Measurements from ENCODE around the gene ROCK1. TPM values are rescaled to one million over a fixed set of nuclear protein-coding genes. Genes with fewer than 3 reads are reported as not detected.

Gene ROCK1
- total RNA-seq, 2 experiments from 2014 or later: 54.9 to 59.4 TPM

GRCh38 chr18:21099442-21099841 is 12.2 kb downstream of the ROCK1 start:
- Mint-ChIP-seq H3K4me3 (no peak overlapping the region), H3K4me1 (ENCODE audit: low read depth) (peaks cover 75% of the 10 kb centered on the region), H3K36me3 (peaks cover 6% of the 10 kb centered on the region), H3K27ac (no peak overlapping the region), H3K27me3 (no peaks in the 10 kb centered on the region), H3K9me3 (peaks cover 5% of the 10 kb centered on the region)
- POLR2A ChIA-PET: no interaction called here
- intact Hi-C loops (cut with micrococcal nuclease): no loop called here
- CTCF ChIA-PET: no interaction called here
- no peak for DNase-seq

GRCh38 chr18:21096760-21097159 is 14.9 kb downstream of the ROCK1 start:
- peaks cover 69% of the 10 kb centered on the region for H3K4me1 Mint-ChIP-seq (ENCODE audit: low read depth)
- POLR2A ChIA-PET: no interaction called here

DNA sequence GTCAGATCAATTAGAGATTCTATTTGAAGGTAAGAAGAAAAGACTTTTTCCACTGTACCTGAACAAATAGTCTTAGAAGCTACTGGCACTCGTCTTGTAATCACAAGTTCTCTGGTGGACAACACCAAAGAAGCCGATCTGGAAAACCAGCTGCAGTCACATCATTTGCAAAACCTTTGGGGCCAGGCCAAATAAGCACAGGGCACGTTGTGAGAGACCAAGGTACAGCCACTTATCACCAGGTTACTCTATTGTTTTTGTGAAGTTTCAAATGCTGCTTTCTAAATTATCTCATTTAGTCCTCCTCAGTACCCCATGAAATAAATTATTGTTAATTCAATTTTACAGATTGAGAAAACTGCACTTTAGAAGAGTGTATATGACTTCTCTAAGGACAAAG is 18.5 kb downstream of the ROCK1 start:
- peaks cover 51% of the 10 kb centered on the region for H3K4me1 Mint-ChIP-seq (ENCODE audit: low read depth)
- no peak overlapping the region for H3K27ac Mint-ChIP-seq
- peaks cover 12% of the 10 kb centered on the region for H3K36me3 Mint-ChIP-seq
- DNase-seq: no peak
- peaks cover 5% of the 10 kb centered on the region for H3K9me3 Mint-ChIP-seq
- intact Hi-C loops (cut with micrococcal nuclease): no loop called here
- CTCF ChIA-PET: no interaction called here
- no peaks in the 10 kb centered on the region for H3K27me3 Mint-ChIP-seq
- no peak overlapping the region for H3K4me3 Mint-ChIP-seq
- POLR2A ChIA-PET: no interaction called here

More at GRCh38 chr18:21096760-21097159, 14.9 kb downstream of the ROCK1 start:
- Mint-ChIP-seq H3K36me3 (peaks cover 12% of the 10 kb centered on the region), H3K27ac (no peak overlapping the region), H3K9me3 (peaks cover 5% of the 10 kb centered on the region), H3K4me3 (no peak overlapping the region), H3K27me3 (no peaks in the 10 kb centered on the region)
- intact Hi-C loops (cut with micrococcal nuclease): no loop called here
- DNase-seq: no peak
- CTCF ChIA-PET: no interaction called here

DNA sequence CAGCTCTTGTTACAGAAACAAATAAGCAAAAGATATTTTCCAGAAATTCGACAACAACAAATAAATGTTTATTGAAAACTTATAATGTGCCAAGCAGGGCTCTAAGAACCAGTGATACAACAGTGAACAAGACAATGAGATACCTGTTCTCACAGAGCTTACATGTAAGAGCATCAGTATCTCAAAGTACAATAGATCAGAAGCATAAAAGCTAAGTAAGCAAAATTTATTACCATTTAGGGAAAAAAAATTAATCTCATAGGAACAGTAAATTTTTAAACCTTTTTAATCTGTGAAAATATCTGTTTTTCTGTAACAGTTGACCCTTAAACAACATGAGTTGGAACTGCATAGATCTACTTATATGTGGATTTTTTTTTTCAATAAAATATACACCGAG is 20.9 kb downstream of the ROCK1 start:
- peaks cover 17% of the 10 kb centered on the region for H3K36me3 Mint-ChIP-seq
- H3K4me3 Mint-ChIP-seq: no peak overlapping the region
- intact Hi-C loops (cut with micrococcal nuclease): no loop called here
- CTCF ChIA-PET: no interaction called here
- H3K4me1 Mint-ChIP-seq (ENCODE audit: low read depth): peaks cover 42% of the 10 kb centered on the region
- peaks cover 5% of the 10 kb centered on the region for H3K9me3 Mint-ChIP-seq
- POLR2A ChIA-PET: no interaction called here
- DNase-seq: no peak
- H3K27ac Mint-ChIP-seq: no peak overlapping the region
- no peaks in the 10 kb centered on the region for H3K27me3 Mint-ChIP-seq

- no peak overlapping the region for H3K4me3 Mint-ChIP-seq
- intact Hi-C loops (cut with micrococcal nuclease): no loop called here
- H3K4me1 Mint-ChIP-seq (ENCODE audit: low read depth): peaks cover 70% of the 10 kb centered on the region
- ChIA-PET POLR2A (no interaction called here), CTCF (no interaction called here)
- peaks cover 12% of the 10 kb centered on the region for H3K36me3 Mint-ChIP-seq
- no peak overlapping the region for H3K27ac Mint-ChIP-seq
- no peaks in the 10 kb centered on the region for H3K27me3 Mint-ChIP-seq
- peaks cover 17% of the 10 kb centered on the region for H3K9me3 Mint-ChIP-seq
- DNase-seq: no peak
These were observed 25.9 kb downstream of the ROCK1 start for GRCh38 chr18:21085579-21086166.

DNA sequence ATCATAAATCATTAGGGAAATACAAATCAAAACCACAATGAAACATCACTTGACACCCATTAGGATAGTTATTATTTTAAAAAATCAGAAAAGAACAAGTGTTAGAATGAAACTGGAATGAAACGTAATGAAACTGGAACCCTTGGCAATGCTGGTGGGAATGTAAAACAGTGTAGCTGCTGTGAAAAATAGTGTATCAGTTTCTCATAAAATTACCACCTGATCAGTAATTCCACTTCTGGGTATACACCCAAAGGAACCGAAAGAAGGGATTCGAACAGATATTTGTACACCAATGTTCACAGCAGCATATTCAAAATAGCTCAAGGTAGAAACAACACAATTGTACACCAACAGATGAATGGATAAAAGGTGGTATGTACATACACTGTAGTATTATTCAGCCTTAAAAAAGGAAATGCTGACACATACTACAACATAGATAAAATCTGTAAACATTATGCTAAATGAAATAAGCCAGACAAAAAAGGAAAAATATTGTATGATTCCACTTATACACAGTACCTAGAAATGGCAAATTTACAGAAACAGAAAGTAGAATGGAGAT is 27.0 kb downstream of the ROCK1 start:
- H3K4me3 Mint-ChIP-seq: no peak overlapping the region
- H3K27ac Mint-ChIP-seq: no peak overlapping the region
- no peak for DNase-seq
- intact Hi-C loops (cut with micrococcal nuclease): no loop called here
- no peaks in the 10 kb centered on the region for H3K27me3 Mint-ChIP-seq
- POLR2A ChIA-PET: no interaction called here
- CTCF ChIA-PET: no interaction called here
- H3K36me3 Mint-ChIP-seq: peaks cover 19% of the 10 kb centered on the region
- H3K4me1 Mint-ChIP-seq (ENCODE audit: low read depth): peaks cover 72% of the 10 kb centered on the region
- peaks cover 22% of the 10 kb centered on the region for H3K9me3 Mint-ChIP-seq

- ChIA-PET CTCF (no interaction called here), POLR2A (no interaction called here)
These were observed 28.6 kb downstream of the ROCK1 start for GRCh38 chr18:21083017-21083416.

DNA sequence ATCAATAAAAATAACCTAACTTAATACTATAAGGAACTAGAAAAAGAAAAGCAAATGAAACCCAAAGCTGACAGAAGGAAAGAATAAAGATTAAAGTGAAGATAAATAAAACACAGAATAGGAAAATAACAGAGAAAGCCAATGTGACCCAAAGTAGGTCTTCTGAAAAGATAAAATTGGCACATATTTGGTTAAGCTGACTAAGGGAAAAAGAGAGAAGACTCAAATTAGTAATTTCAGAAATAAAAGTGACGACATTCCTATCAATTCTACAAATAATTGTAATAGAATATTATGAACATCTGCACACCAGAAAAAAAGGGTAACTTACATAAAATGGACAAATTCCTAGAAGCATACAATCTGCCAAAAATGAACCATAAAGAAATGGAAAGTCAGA is 30.2 kb downstream of the ROCK1 start:
- intact Hi-C loops (cut with micrococcal nuclease): no loop called here

More at GRCh38 chr18:21083017-21083416, 28.6 kb downstream of the ROCK1 start:
- peaks cover 81% of the 10 kb centered on the region for H3K4me1 Mint-ChIP-seq (ENCODE audit: low read depth)
- H3K27me3 Mint-ChIP-seq: no peaks in the 10 kb centered on the region
- H3K36me3 Mint-ChIP-seq: peaks cover 19% of the 10 kb centered on the region
- no peak overlapping the region for H3K4me3 Mint-ChIP-seq
- no peak overlapping the region for H3K27ac Mint-ChIP-seq
- H3K9me3 Mint-ChIP-seq: peaks cover 22% of the 10 kb centered on the region
- intact Hi-C loops (cut with micrococcal nuclease): no loop called here
- no peak for DNase-seq

DNA sequence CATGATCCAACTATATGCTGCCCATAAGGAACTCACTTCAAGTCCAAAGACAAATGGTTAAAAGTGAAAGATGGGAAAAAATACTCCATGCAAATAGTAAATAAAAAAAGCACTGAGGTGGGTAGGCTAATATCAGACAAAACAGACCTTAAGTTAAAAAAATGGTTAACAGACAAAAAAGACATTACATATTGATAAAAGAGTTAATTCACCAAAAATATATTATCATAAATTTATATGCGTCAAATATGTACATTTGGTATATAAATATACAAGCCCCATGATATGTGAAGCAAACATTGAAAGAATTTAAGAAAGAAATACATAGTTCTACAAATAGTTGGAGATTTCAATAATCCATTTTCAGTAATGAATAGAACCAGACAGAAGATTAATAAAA is 31.0 kb downstream of the ROCK1 start:
- no peak for DNase-seq
- Mint-ChIP-seq H3K9me3 (peaks cover 22% of the 10 kb centered on the region), H3K4me1 (ENCODE audit: low read depth) (peaks cover 87% of the 10 kb centered on the region), H3K4me3 (no peak overlapping the region), H3K27ac (no peak overlapping the region), H3K27me3 (no peaks in the 10 kb centered on the region), H3K36me3 (peaks cover 14% of the 10 kb centered on the region)
- intact Hi-C loops (cut with micrococcal nuclease): no loop called here
- POLR2A ChIA-PET: no interaction called here
- CTCF ChIA-PET: no interaction called here

More for the DNA sequence above, 30.2 kb downstream of the ROCK1 start:
- H3K36me3 Mint-ChIP-seq: peaks cover 14% of the 10 kb centered on the region
- H3K9me3 Mint-ChIP-seq: peaks cover 22% of the 10 kb centered on the region
- ChIA-PET CTCF (no interaction called here), POLR2A (no interaction called here)
- H3K4me1 Mint-ChIP-seq (ENCODE audit: low read depth): peaks cover 83% of the 10 kb centered on the region
- no peak overlapping the region for H3K4me3 Mint-ChIP-seq
- no peaks in the 10 kb centered on the region for H3K27me3 Mint-ChIP-seq
- no peak overlapping the region for H3K27ac Mint-ChIP-seq
- DNase-seq: no peak

DNA sequence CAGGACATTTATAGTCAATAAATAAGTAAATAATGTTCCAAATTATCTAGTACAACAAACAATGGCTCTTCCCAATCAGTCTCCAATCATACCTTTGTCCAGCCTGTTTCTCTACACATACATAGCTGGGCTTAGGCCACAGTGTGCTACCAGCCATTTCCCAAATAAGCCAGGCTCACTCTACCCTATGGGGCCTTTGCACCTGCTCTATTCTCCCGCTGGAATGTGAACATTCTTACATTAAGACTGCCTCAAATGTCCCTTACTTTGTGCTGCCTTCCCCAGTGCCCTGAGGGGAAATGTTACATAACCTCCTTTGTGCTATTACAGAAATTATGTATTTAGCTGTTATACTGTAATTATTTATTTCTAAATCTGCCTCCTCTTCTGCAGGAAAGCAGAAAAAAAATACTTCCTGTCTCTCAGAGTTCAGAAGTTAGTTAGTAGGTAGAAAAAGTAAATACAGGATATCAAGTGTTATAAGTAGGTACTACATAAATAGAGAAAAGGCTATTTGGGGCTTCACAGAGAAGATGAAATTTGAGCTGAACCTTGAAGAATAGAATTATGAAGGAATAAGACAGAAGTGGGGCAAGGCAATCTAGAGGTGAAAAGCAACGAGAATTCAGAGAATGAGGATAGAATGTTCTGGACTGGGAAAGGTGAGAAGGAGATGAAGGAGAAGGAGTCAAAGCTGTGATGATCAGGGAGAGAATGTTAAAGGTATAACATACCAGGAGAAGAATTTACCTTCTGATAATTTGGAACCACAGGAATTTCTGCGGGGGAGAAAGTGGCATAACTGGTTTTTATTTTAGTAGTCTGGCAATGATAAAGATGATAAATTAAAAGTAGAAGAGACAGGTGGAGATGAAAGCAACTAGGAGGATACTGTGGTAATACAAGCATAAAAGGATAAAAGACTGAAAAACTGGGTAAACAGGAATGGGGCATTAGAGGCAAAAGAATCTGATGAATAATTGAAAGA is 37.0 kb downstream of the ROCK1 start:
- H3K4me1 Mint-ChIP-seq (ENCODE audit: low read depth): peaks cover 67% of the 10 kb centered on the region
- POLR2A ChIA-PET: no interaction called here
- no peak for DNase-seq
- CTCF ChIA-PET: no interaction called here
- H3K27ac Mint-ChIP-seq: no peak overlapping the region
- intact Hi-C loops (cut with micrococcal nuclease): loop anchor here (1.0 kb wide), 1 partner anchor 45 kb away; no protein-coding TSS in a partner anchor
- no peak overlapping the region for H3K4me3 Mint-ChIP-seq
- no peaks in the 10 kb centered on the region for H3K36me3 Mint-ChIP-seq
- no peaks in the 10 kb centered on the region for H3K27me3 Mint-ChIP-seq
- H3K9me3 Mint-ChIP-seq: no peaks in the 10 kb centered on the region

GRCh38 chr18:21073180-21073579 is 38.4 kb downstream of the ROCK1 start:
- Mint-ChIP-seq H3K9me3 (no peaks in the 10 kb centered on the region), H3K27ac (no peak overlapping the region), H3K4me3 (no peak overlapping the region), H3K36me3 (peaks cover 5% of the 10 kb centered on the region), H3K27me3 (no peaks in the 10 kb centered on the region), H3K4me1 (ENCODE audit: low read depth) (peaks cover 57% of the 10 kb centered on the region)
- DNase-seq: no peak
- ChIA-PET CTCF (no interaction called here), POLR2A (no interaction called here)
- intact Hi-C loops (cut with micrococcal nuclease): no loop called here

- Mint-ChIP-seq H3K4me3 (no peak overlapping the region), H3K27me3 (no peaks in the 10 kb centered on the region), H3K9me3 (no peaks in the 10 kb centered on the region), H3K4me1 (ENCODE audit: low read depth) (peaks cover 43% of the 10 kb centered on the region), H3K27ac (no peak overlapping the region), H3K36me3 (peaks cover 6% of the 10 kb centered on the region)
- ChIA-PET POLR2A (no interaction called here), CTCF (no interaction called here)
- intact Hi-C loops (cut with micrococcal nuclease): no loop called here
- DNase-seq: no peak
These were observed 40.5 kb downstream of the ROCK1 start for GRCh38 chr18:21071071-21071470.
